HFFc6 (cell line): ENCODE measurements around the gene RAPH1. TPM values are rescaled to one million over a fixed set of nuclear protein-coding genes. Genes with fewer than 3 reads are reported as not detected.
A peak's percentile ranks its signal among the peaks of the same experiment; 100 is the strongest.

Experiments
- DNase-seq: peaks from one replicate; pipeline ENCODE4 v3.0.0-alpha.2; 2018
- H3K27ac Mint-ChIP-seq: 2 replicates; pipeline ENCODE4 v1.8.0; 2020; ENCODE audit warnings: mild to moderate bottlenecking, mixed read lengths
- H3K27me3 Mint-ChIP-seq: 2 replicates; pipeline ENCODE4 v1.8.0; 2021; ENCODE audit warnings: mild to moderate bottlenecking, moderate library complexity, mixed read lengths; ENCODE audit not compliant: insufficient read depth
- H3K36me3 Mint-ChIP-seq: 2 replicates; pipeline ENCODE4 v1.8.0; 2021; ENCODE audit warnings: low read depth, mixed read lengths
- H3K4me1 Mint-ChIP-seq: 2 replicates; pipeline ENCODE4 v1.8.0; 2020; ENCODE audit warnings: low read depth, mixed read lengths
- H3K4me3 Mint-ChIP-seq: 2 replicates; pipeline ENCODE4 v1.8.0; 2020; ENCODE audit warnings: mild to moderate bottlenecking, moderate library complexity, mixed read lengths
- H3K9me3 Mint-ChIP-seq: 2 replicates; pipeline ENCODE4 v1.8.0; 2020; ENCODE audit warnings: mild to moderate bottlenecking, mixed read lengths
- total RNA-seq, 6 experiments: library from RNA; stranded (reverse); fragmentation: NEBNext Ultra II Directional; extraction: Animal tissue kit (Norgen Biotek cat#: 25700); gene quantifications; 2 replicates in 1 of 6; 3 replicates in 5 of 6; pipeline ENCODE4 v1.2.3, GENCODE V29; 2021
- TF ChIP-seq, protein P1 (sequence below): fragments of 200-600 bp; sonication (generic); IDR thresholded peaks from 2 replicates; pipeline ENCODE4 v1.5.0; 2021; ENCODE audit warnings: antibody characterized with exemption, mild to moderate bottlenecking

RAPH1 gene
- total RNA-seq, 6 experiments from 2014 or later: 40.9 to 49.5 (median 46.9) TPM

- TF ChIP-seq, protein P1, sequence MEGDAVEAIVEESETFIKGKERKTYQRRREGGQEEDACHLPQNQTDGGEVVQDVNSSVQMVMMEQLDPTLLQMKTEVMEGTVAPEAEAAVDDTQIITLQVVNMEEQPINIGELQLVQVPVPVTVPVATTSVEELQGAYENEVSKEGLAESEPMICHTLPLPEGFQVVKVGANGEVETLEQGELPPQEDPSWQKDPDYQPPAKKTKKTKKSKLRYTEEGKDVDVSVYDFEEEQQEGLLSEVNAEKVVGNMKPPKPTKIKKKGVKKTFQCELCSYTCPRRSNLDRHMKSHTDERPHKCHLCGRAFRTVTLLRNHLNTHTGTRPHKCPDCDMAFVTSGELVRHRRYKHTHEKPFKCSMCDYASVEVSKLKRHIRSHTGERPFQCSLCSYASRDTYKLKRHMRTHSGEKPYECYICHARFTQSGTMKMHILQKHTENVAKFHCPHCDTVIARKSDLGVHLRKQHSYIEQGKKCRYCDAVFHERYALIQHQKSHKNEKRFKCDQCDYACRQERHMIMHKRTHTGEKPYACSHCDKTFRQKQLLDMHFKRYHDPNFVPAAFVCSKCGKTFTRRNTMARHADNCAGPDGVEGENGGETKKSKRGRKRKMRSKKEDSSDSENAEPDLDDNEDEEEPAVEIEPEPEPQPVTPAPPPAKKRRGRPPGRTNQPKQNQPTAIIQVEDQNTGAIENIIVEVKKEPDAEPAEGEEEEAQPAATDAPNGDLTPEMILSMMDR: no peak
- H3K4me3 Mint-ChIP-seq: no peak overlapping the region
- peaks cover 4% of the 10 kb centered on the region for H3K36me3 Mint-ChIP-seq
- peak overlapping the region; percentile 40 for H3K27ac Mint-ChIP-seq
- no peaks in the 10 kb centered on the region for H3K27me3 Mint-ChIP-seq
- H3K9me3 Mint-ChIP-seq: no peaks in the 10 kb centered on the region
- no peak for DNase-seq
- H3K4me1 Mint-ChIP-seq: peaks cover 18% of the 10 kb centered on the region
These were observed 73.4 kb downstream of the RAPH1 start for GRCh38 chr2:203461746-203462145.

DNA sequence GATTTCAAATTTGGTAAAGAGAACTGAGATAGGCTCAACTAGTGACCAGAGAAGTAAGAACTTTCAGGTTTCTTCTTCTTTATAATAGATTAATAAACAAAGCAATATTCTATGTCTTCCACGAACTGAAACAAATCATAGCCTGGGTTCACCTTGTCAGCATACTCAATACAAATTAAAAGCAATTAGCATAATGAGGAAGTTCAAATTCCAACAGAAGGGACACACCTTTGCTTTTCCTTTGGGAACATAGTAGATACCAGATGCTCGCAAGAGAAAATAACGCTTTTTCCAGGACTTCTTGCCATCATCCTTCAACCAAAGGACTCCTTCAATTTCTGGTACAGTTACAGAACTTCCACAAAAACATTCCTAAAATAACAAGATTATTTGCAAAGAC, 79.9 kb downstream of the RAPH1 start:
- H3K9me3 Mint-ChIP-seq: no peaks in the 10 kb centered on the region
- no peak for DNase-seq
- TF ChIP-seq, protein P1: no peak
- H3K4me1 Mint-ChIP-seq: peaks cover 39% of the 10 kb centered on the region
- H3K27me3 Mint-ChIP-seq: no peaks in the 10 kb centered on the region
- H3K27ac Mint-ChIP-seq: no peak overlapping the region
- no peak overlapping the region for H3K4me3 Mint-ChIP-seq
- peaks cover 22% of the 10 kb centered on the region for H3K36me3 Mint-ChIP-seq

GRCh38 chr2:203453858-203454451, 81.1 kb downstream of the RAPH1 start:
- Mint-ChIP-seq H3K27ac (peak overlapping the region; percentile 58), H3K4me1 (peaks cover 41% of the 10 kb centered on the region), H3K36me3 (peaks cover 19% of the 10 kb centered on the region), H3K4me3 (no peak overlapping the region), H3K9me3 (no peaks in the 10 kb centered on the region), H3K27me3 (no peaks in the 10 kb centered on the region)
- TF ChIP-seq, protein P1: peak; percentile 87
- DNase-seq: peak; percentile 68

- peaks cover 43% of the 10 kb centered on the region for H3K4me1 Mint-ChIP-seq
- DNase-seq: no peak
- no peaks in the 10 kb centered on the region for H3K9me3 Mint-ChIP-seq
- peak overlapping the region; percentile 77 for H3K27ac Mint-ChIP-seq
- peak overlapping the region; percentile 57 for H3K4me3 Mint-ChIP-seq
- TF ChIP-seq, protein P1: no peak
- no peaks in the 10 kb centered on the region for H3K27me3 Mint-ChIP-seq
- H3K36me3 Mint-ChIP-seq: peaks cover 28% of the 10 kb centered on the region
These were observed 83.4 kb downstream of the RAPH1 start for GRCh38 chr2:203451689-203452088.

GRCh38 chr2:203451011-203451410, 84.1 kb downstream of the RAPH1 start:
- TF ChIP-seq, protein P1: no peak
- DNase-seq: peak; percentile 84
- H3K36me3 Mint-ChIP-seq: peaks cover 28% of the 10 kb centered on the region
- no peaks in the 10 kb centered on the region for H3K9me3 Mint-ChIP-seq
- H3K27ac Mint-ChIP-seq: peak overlapping the region; percentile 77
- peaks cover 50% of the 10 kb centered on the region for H3K4me1 Mint-ChIP-seq
- peak overlapping the region; percentile 57 for H3K4me3 Mint-ChIP-seq
- H3K27me3 Mint-ChIP-seq: no peaks in the 10 kb centered on the region
